ENCODE results near the gene ENDOV. TPM values are rescaled to one million over a fixed set of nuclear protein-coding genes. Genes with fewer than 3 reads are reported as not detected.

The ENDOV gene
- total and polyA plus RNA-seq, 2 donors (not counting 1 experiment from before 2014, with no cell fraction given) = 13.1 to 28.7 TPM

- Histone ChIP-seq H3K36me3 (ENCODE audit: control insufficient read depth, insufficient read depth, low read length) (peaks cover 2% of the 10 kb centered on the region), H3K9ac (ENCODE audit: insufficient read depth, low read length) (no peak overlapping the region), H3K79me2 (ENCODE audit: control insufficient read depth, insufficient read depth, low read length) (no peaks in the 10 kb centered on the region), H3K27ac (ENCODE audit: insufficient read depth, low read length) (no peak overlapping the region), H3K4me1 (ENCODE audit: control insufficient read depth, extremely low read depth, insufficient read depth, low read length) (no peaks in the 10 kb centered on the region), H2AFZ (ENCODE audit: low read length) (no peak overlapping the region), H3K4me2 (ENCODE audit: extremely low read depth, insufficient read depth, low read length) (no peak overlapping the region), H3K27me3 (ENCODE audit: control insufficient read depth, insufficient read depth, low read length) (no peaks in the 10 kb centered on the region), H3K4me3 (replicated peaks in 1 of 4; ENCODE audit: control extremely low read depth in 1 of 4, insufficient read depth in 1 of 4, low read depth in 3 of 4, low read length in 4 of 4) (no peak overlapping the region), H4K20me1 (ENCODE audit: control insufficient read depth, extremely low read depth, insufficient read depth, low read length) (no peaks in the 10 kb centered on the region), H3K9me3 (ENCODE audit: control insufficient read depth, insufficient read depth, low read depth, low read length) (no peaks in the 10 kb centered on the region)
- DNase-seq (ENCODE audit: low read depth in 2 of 2) = no peak
- TF ChIP-seq, protein P1, sequence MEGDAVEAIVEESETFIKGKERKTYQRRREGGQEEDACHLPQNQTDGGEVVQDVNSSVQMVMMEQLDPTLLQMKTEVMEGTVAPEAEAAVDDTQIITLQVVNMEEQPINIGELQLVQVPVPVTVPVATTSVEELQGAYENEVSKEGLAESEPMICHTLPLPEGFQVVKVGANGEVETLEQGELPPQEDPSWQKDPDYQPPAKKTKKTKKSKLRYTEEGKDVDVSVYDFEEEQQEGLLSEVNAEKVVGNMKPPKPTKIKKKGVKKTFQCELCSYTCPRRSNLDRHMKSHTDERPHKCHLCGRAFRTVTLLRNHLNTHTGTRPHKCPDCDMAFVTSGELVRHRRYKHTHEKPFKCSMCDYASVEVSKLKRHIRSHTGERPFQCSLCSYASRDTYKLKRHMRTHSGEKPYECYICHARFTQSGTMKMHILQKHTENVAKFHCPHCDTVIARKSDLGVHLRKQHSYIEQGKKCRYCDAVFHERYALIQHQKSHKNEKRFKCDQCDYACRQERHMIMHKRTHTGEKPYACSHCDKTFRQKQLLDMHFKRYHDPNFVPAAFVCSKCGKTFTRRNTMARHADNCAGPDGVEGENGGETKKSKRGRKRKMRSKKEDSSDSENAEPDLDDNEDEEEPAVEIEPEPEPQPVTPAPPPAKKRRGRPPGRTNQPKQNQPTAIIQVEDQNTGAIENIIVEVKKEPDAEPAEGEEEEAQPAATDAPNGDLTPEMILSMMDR (conservative IDR thresholded peaks at IDR 0.05 in 1 of 2, IDR thresholded peaks at IDR 0.05 in 1 of 2; ENCODE audit: low read depth in 1 of 2, low read length in 2 of 2) = no peak
- no peak for TF ChIP-seq EZH2 (IDR thresholded peaks at IDR 0.05; ENCODE audit: low read length, missing control alignments)
Measured at GRCh38 chr17:80465327-80465974, 50.5 kb downstream of the ENDOV start.

- H3K27ac ChIP-seq (ENCODE audit: insufficient read depth, low read length) = no peak overlapping the region
- H3K79me2 ChIP-seq (ENCODE audit: control insufficient read depth, insufficient read depth, low read length) = no peaks in the 10 kb centered on the region
- H3K9ac ChIP-seq (ENCODE audit: insufficient read depth, low read length) = no peak overlapping the region
- DNase-seq (ENCODE audit: low read depth in 2 of 2) = no peak
- no peak overlapping the region for H3K4me2 ChIP-seq (ENCODE audit: extremely low read depth, insufficient read depth, low read length)
- H3K4me3 ChIP-seq (replicated peaks in 1 of 4; ENCODE audit: control extremely low read depth in 1 of 4, insufficient read depth in 1 of 4, low read depth in 3 of 4, low read length in 4 of 4) = no peak overlapping the region
- no peak overlapping the region for H2AFZ ChIP-seq (ENCODE audit: low read length)
- H3K4me1 ChIP-seq (ENCODE audit: control insufficient read depth, extremely low read depth, insufficient read depth, low read length) = no peaks in the 10 kb centered on the region
- TF ChIP-seq EZH2 (IDR thresholded peaks at IDR 0.05; ENCODE audit: low read length, missing control alignments) = no peak
- TF ChIP-seq, protein P1 (conservative IDR thresholded peaks at IDR 0.05 in 1 of 2, IDR thresholded peaks at IDR 0.05 in 1 of 2; ENCODE audit: low read depth in 1 of 2, low read length in 2 of 2) = no peak
- H3K27me3 ChIP-seq (ENCODE audit: control insufficient read depth, insufficient read depth, low read length) = no peaks in the 10 kb centered on the region
- peaks cover 2% of the 10 kb centered on the region for H3K36me3 ChIP-seq (ENCODE audit: control insufficient read depth, insufficient read depth, low read length)
- no peaks in the 10 kb centered on the region for H4K20me1 ChIP-seq (ENCODE audit: control insufficient read depth, extremely low read depth, insufficient read depth, low read length)
- H3K9me3 ChIP-seq (ENCODE audit: control insufficient read depth, insufficient read depth, low read depth, low read length) = no peaks in the 10 kb centered on the region
Measured at GRCh38 chr17:80466188-80466705, 51.3 kb downstream of the ENDOV start.

DNA sequence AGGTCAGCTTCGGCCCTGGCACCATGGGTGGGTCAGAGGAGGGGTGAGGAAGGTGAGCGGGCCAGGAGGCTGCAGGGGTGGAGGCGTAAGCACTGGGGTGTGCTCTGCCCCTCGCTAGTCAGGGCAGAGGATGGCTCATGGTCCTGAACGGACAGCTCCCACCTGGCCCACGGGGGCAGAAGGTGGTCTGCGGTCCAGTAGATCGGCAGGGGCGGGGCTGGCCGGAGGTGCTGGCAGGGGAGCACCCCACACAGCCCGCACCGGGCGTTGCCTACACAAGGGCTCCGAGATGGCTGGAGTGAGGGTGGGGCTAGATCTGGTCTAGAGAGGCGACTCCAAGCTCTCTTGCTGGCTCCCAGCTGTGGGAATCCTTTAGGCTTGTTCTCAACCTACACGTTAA is 53.3 kb downstream of the ENDOV start:
- H3K27ac ChIP-seq (ENCODE audit: insufficient read depth, low read length) = no peak overlapping the region
- no peak overlapping the region for H3K9ac ChIP-seq (ENCODE audit: insufficient read depth, low read length)
- no peak overlapping the region for H2AFZ ChIP-seq (ENCODE audit: low read length)
- no peaks in the 10 kb centered on the region for H3K9me3 ChIP-seq (ENCODE audit: control insufficient read depth, insufficient read depth, low read depth, low read length)
- no peaks in the 10 kb centered on the region for H3K27me3 ChIP-seq (ENCODE audit: control insufficient read depth, insufficient read depth, low read length)
- H3K4me2 ChIP-seq (ENCODE audit: extremely low read depth, insufficient read depth, low read length) = no peak overlapping the region
- H3K4me3 ChIP-seq (replicated peaks in 1 of 4; ENCODE audit: control extremely low read depth in 1 of 4, insufficient read depth in 1 of 4, low read depth in 3 of 4, low read length in 4 of 4) = no peak overlapping the region
- TF ChIP-seq, protein P1 (conservative IDR thresholded peaks at IDR 0.05 in 1 of 2, IDR thresholded peaks at IDR 0.05 in 1 of 2; ENCODE audit: low read depth in 1 of 2, low read length in 2 of 2) = no peak
- TF ChIP-seq EZH2 (IDR thresholded peaks at IDR 0.05; ENCODE audit: low read length, missing control alignments) = no peak
- H3K79me2 ChIP-seq (ENCODE audit: control insufficient read depth, insufficient read depth, low read length) = peaks cover under 1% of the 10 kb centered on the region
- no peaks in the 10 kb centered on the region for H3K4me1 ChIP-seq (ENCODE audit: control insufficient read depth, extremely low read depth, insufficient read depth, low read length)
- peaks cover 7% of the 10 kb centered on the region for H3K36me3 ChIP-seq (ENCODE audit: control insufficient read depth, insufficient read depth, low read length)
- no peak for DNase-seq (ENCODE audit: low read depth in 2 of 2)
- no peaks in the 10 kb centered on the region for H4K20me1 ChIP-seq (ENCODE audit: control insufficient read depth, extremely low read depth, insufficient read depth, low read length)

All from fibroblast of lung (primary cell).